Sigmoid colon (tissue), 7 donors: ENCODE measurements around the gene EXOC6B. TPM values are rescaled to one million over a fixed set of nuclear protein-coding genes. Genes with fewer than 3 reads are reported as not detected.
A peak's percentile ranks its signal among the peaks of the same experiment; 100 is the strongest.

ENCODE experiments used
- DNase-seq: peaks from one replicate; pipeline ENCODE4 v3.0.0-alpha.2; 2019
- H3K27ac ChIP-seq, 4 donors: fragments of 200-600 bp; sonication (generic); one replicate each; pipeline ENCODE4 v1.5.1; 2016 to 2019; ENCODE audit warnings: mild to moderate bottlenecking in 1 of 4
- H3K27me3 ChIP-seq, 3 donors: fragments of 200-600 bp; sonication (generic); one replicate each; pipeline ENCODE4 v1.5.1; 2019; ENCODE audit warnings: mild to moderate bottlenecking in 1 of 3
- H3K36me3 ChIP-seq, 4 donors: fragments of 200-600 bp; sonication (generic); one replicate each; pipeline ENCODE4 v1.5.1; 2016 to 2019
- H3K4me1 ChIP-seq, 4 donors: fragments of 200-600 bp; sonication (generic); one replicate each; pipeline ENCODE4 v1.5.1; 2017 to 2019
- H3K4me3 ChIP-seq, 4 donors: fragments of 200-600 bp; sonication (generic); one replicate each; pipeline ENCODE4 v1.5.1; 2017 to 2019; ENCODE audit warnings: mild to moderate bottlenecking in 2 of 4, moderate library complexity in 1 of 4
- H3K9me3 ChIP-seq, 4 donors: fragments of 200-600 bp in 3 of 4; sonication (generic) in 3 of 4; one replicate each; pipeline versions ENCODE4 v1.5.1 to v1.6.1; 2013 to 2019
- EP300 ChIP-seq, 4 donors: sonication (generic); formaldehyde crosslinking; IDR thresholded peaks; one replicate each; pipeline ENCODE4 v1.6.1; 2017; ENCODE audit warnings: antibody characterized with exemption in 4 of 4
- POLR2A ChIP-seq, 2 donors: fragments of 450-650 bp; IDR thresholded peaks; one replicate each; pipeline ENCODE4 v1.6.1; 2016; ENCODE audit warnings: antibody characterized with exemption in 2 of 2, mild to moderate bottlenecking in 2 of 2, moderate library complexity in 2 of 2
- POLR2AphosphoS5 ChIP-seq, 4 donors: sonication (generic); formaldehyde crosslinking; IDR thresholded peaks; one replicate each; pipeline ENCODE4 v1.6.1; 2017; ENCODE audit warnings: antibody characterized with exemption in 4 of 4
- WGBS, 2 donors: extraction: QIAGEN DNeasy Blood & Tissue Kit; methylation state at CpG; one replicate each; pipeline ENCODE4 v1.1.7; 2013; 5-methylcytosine and 5-hydroxymethylcytosine counted together
- intact Hi-C: fragments of 100-400 bp; cut with DNase I; formaldehyde crosslinking; loops from one replicate; pipeline ENCODE4 v1.15.1; 2023
- polyA plus RNA-seq, 3 donors: library from polyadenylated mRNA; stranded (reverse); fragments of 200-250 nt; gene quantifications; one replicate each; pipeline ENCODE4 v1.2.3, GENCODE V29; 2013
- total RNA-seq, 4 donors: library from RNA; depleted of rRNA; stranded (reverse); fragments of >200 nt; gene quantifications; one replicate each; pipeline ENCODE4 v1.1.0, GENCODE V29; 2016
- TF ChIP-seq, protein P1 (sequence below), 4 experiments: fragments of 450-650 bp in 3 of 4; fragments of 200-600 bp in 1 of 4; IDR thresholded peaks; one replicate each; pipeline ENCODE4 v1.5.1; 2016 to 2019; ENCODE audit warnings: antibody characterized with exemption in 4 of 4, mild to moderate bottlenecking in 3 of 4, moderate library complexity in 2 of 4
- donor health status: healthy with polysubstance abuse.
- donor health status: Bipolar disorder and iron deficiency.
- donor health status: healthy.

Gene EXOC6B
- total and polyA plus RNA-seq, 7 donors: 5.0 to 46.1 (median 25.3) TPM

DNA sequence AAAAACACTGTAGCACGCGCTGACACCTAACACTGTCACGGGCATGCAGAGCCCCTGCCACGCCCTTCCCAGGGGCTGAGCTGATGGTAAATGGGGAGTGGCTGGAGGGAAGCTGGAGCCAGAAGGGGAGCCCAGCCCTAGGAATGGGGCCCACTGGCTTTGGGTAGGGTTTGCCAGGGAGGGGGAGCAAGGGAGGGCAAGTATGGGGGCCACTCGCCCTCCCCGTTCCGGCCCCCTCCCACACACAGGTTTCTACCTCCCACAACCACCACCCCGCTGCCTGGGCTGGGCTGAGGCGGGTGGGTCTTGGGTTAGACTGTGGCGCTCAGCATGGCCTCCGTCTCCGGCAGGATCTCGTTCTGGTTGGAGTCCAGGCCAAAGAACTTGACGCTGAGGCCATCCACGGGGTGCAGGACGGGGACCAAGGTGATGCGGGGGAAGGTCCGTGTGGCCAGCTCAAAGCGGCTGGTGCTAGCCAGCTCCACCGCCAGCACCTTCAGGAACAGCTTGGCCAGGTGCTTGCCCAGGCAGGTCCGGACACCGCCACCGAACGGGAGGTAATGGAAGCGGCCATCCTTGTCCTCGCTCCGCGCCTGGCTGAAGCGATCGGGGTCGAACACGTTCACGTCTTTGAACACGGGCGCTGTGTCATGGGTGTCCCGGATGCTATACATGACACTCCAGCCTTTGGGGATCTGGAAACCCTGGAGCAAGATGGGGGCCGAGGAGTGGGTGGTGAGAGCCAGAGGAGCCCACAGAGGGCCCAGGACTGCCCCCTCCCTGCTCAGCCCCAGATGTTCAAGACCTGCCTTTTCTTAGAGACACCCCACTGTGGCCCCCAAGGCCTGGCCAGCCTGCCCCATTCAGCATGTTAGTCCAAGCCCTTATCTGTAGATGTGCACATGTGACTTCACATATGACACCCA, 693.7 kb downstream of the EXOC6B start:
- peak; percentile 56 for DNase-seq
- Histone ChIP-seq H3K4me1 (no peaks in the 10 kb centered on the region), H3K27me3 (no peaks in the 10 kb centered on the region), H3K4me3 (no peak overlapping the region), H3K9me3 (no peaks in the 10 kb centered on the region), H3K27ac (no peak overlapping the region), H3K36me3 (no peaks in the 10 kb centered on the region)
- intact Hi-C loops: no loop called here
- WGBS, 2 donors: 86 to 93% methylated on average over 37 of the region's 37 CpGs
- TF ChIP-seq, protein P1, sequence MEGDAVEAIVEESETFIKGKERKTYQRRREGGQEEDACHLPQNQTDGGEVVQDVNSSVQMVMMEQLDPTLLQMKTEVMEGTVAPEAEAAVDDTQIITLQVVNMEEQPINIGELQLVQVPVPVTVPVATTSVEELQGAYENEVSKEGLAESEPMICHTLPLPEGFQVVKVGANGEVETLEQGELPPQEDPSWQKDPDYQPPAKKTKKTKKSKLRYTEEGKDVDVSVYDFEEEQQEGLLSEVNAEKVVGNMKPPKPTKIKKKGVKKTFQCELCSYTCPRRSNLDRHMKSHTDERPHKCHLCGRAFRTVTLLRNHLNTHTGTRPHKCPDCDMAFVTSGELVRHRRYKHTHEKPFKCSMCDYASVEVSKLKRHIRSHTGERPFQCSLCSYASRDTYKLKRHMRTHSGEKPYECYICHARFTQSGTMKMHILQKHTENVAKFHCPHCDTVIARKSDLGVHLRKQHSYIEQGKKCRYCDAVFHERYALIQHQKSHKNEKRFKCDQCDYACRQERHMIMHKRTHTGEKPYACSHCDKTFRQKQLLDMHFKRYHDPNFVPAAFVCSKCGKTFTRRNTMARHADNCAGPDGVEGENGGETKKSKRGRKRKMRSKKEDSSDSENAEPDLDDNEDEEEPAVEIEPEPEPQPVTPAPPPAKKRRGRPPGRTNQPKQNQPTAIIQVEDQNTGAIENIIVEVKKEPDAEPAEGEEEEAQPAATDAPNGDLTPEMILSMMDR (IDR thresholded peaks at IDR 0.05): no peak
- TF ChIP-seq POLR2AphosphoS5 (IDR thresholded peaks at IDR 0.05) (no peak), POLR2A (IDR thresholded peaks at IDR 0.05) (no peak), EP300 (IDR thresholded peaks at IDR 0.05) (no peak)

DNA sequence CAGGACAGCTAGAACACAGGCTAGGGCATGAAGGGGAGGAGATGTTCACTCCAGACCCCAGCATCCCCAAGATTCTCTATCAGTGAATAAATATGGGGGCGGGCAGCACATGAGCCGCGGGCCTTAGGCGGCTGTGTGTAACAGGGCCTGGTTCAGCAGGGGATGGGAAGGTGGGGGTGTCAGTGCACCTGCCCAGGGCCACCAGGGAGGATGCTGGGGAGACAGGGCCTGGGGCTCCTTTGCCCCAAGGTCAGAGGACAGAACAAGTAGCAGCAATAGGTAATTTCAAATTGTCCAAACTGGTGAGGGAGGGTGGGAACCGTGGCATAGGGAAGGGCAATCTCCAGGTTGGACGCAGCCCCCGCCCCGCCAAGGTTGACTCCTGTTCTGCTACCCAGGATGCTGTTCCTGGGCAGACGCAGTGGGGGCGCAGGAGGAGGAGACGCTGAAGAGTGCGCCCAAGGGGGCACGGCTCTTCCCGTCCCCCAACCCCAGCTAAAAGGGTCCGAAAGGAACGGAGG, 694.4 kb downstream of the EXOC6B start:
- WGBS, 2 donors: 89 to 93% methylated on average over 16 of the region's 16 CpGs
- Histone ChIP-seq H3K4me3 (no peak overlapping the region), H3K27me3 (no peaks in the 10 kb centered on the region), H3K36me3 (no peaks in the 10 kb centered on the region), H3K9me3 (no peaks in the 10 kb centered on the region), H3K4me1 (no peaks in the 10 kb centered on the region), H3K27ac (no peak overlapping the region)
- TF ChIP-seq, protein P1 (IDR thresholded peaks at IDR 0.05): no peak
- no peak for DNase-seq
- intact Hi-C loops: no loop called here

DNA sequence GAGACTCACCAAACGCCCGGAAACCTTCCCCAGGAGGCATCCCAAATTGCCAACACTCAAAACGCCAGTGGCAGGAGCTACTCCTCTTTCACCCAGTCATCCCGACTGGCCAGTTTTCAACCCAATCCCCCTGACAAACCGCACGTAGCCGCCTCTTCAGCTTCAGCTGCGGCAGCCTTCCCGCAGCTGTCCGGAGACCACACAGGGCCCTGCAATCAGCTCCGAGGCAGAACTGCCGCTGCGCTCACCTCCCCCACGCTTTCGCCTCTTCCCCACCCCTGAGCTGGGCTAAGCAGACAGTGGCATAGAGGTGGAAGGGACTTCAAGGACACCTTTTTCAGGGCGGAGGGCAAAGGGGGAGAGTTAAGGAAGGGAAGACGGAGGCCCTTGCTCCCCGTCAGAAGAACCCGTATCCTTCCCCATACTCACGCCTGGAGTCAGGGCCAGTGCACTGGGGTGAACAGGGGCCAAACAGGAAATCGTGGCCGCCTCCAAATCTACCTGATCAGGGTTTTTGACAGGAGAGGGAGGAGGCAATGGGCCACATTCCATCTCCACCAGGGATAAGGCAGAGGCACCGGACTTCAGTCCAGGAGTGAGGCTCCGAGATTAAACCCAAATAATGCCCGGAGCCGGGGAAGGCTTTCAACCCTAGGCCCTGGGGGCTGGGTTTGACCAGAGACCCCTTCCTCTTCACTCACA, 695.0 kb downstream of the EXOC6B start:
- intact Hi-C loops: no loop called here
- no peak overlapping the region for H3K4me3 ChIP-seq
- no peaks in the 10 kb centered on the region for H3K9me3 ChIP-seq
- TF ChIP-seq POLR2A (IDR thresholded peaks at IDR 0.05): no peak
- TF ChIP-seq POLR2AphosphoS5 (IDR thresholded peaks at IDR 0.05): no peak
- TF ChIP-seq, protein P1 (IDR thresholded peaks at IDR 0.05): no peak
- TF ChIP-seq EP300 (IDR thresholded peaks at IDR 0.05): no peak
- DNase-seq: no peak
- H3K36me3 ChIP-seq: no peaks in the 10 kb centered on the region
- H3K27me3 ChIP-seq: no peaks in the 10 kb centered on the region
- no peak overlapping the region for H3K27ac ChIP-seq
- 58 to 68% methylated on average over 26 of the region's 26 CpGs for WGBS, 2 donors
- H3K4me1 ChIP-seq: no peaks in the 10 kb centered on the region

DNA sequence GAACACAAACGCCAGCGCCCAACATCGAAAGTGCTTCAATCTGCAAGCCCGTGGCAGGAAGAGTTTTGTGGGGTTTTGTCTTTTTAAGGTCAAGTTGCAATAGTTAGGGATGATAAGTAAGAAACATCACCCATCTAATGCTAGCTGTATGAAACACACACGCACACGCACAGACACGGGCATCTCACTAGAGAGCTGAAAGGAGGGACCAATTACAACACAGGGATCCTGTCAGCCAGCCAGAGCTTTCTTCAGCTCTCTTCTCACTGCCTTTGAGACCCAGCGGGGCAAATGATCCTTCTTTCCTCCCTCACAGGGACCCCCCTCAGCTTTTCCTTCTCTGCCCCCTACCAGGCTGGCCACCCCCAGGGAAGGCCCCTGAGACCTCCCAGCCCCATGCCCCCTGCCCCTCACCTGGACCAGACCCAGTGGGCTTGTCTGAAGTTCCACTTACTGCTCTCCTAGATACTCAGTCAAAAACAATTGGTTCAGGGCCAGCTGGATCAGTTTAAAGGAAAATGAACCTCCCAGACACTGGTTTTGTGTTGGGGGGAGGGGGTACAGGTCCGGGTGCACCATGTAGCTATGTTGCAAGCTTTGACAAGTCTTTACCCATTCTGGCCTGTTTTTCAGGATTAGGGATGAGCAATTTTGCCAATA, 696.0 kb downstream of the EXOC6B start:
- intact Hi-C loops: no loop called here
- H3K36me3 ChIP-seq: no peaks in the 10 kb centered on the region
- 78 to 86% methylated on average over 9 of the region's 9 CpGs for WGBS, 2 donors
- no peak for DNase-seq
- H3K27me3 ChIP-seq: no peaks in the 10 kb centered on the region
- TF ChIP-seq POLR2AphosphoS5 (IDR thresholded peaks at IDR 0.05): no peak
- TF ChIP-seq, protein P1 (IDR thresholded peaks at IDR 0.05): no peak
- no peak for TF ChIP-seq POLR2A (IDR thresholded peaks at IDR 0.05)
- TF ChIP-seq EP300 (IDR thresholded peaks at IDR 0.05): no peak
- H3K27ac ChIP-seq: no peak overlapping the region
- H3K4me1 ChIP-seq: no peaks in the 10 kb centered on the region
- H3K9me3 ChIP-seq: no peaks in the 10 kb centered on the region
- no peak overlapping the region for H3K4me3 ChIP-seq
